HFFc6 (cell line): ENCODE results near the gene NPL. TPM values are rescaled to one million over a fixed set of nuclear protein-coding genes. Genes with fewer than 3 reads are reported as not detected.

ENCODE experiments used
- DNase-seq: peaks from one replicate; pipeline ENCODE4 v3.0.0-alpha.2; 2018
- H3K27ac Mint-ChIP-seq: 2 replicates; pipeline ENCODE4 v1.8.0; 2020; ENCODE audit warnings: mild to moderate bottlenecking, mixed read lengths
- H3K27me3 Mint-ChIP-seq: 2 replicates; pipeline ENCODE4 v1.8.0; 2021; ENCODE audit warnings: mild to moderate bottlenecking, moderate library complexity, mixed read lengths; ENCODE audit not compliant: insufficient read depth
- H3K36me3 Mint-ChIP-seq: 2 replicates; pipeline ENCODE4 v1.8.0; 2021; ENCODE audit warnings: low read depth, mixed read lengths
- H3K4me1 Mint-ChIP-seq: 2 replicates; pipeline ENCODE4 v1.8.0; 2020; ENCODE audit warnings: low read depth, mixed read lengths
- H3K4me3 Mint-ChIP-seq: 2 replicates; pipeline ENCODE4 v1.8.0; 2020; ENCODE audit warnings: mild to moderate bottlenecking, moderate library complexity, mixed read lengths
- H3K9me3 Mint-ChIP-seq: 2 replicates; pipeline ENCODE4 v1.8.0; 2020; ENCODE audit warnings: mild to moderate bottlenecking, mixed read lengths
- total RNA-seq, 6 experiments: library from RNA; stranded (reverse); fragmentation: NEBNext Ultra II Directional; extraction: Animal tissue kit (Norgen Biotek cat#: 25700); gene quantifications; 2 replicates in 1 of 6; 3 replicates in 5 of 6; pipeline ENCODE4 v1.2.3, GENCODE V29; 2021
- TF ChIP-seq, protein P1 (sequence below): fragments of 200-600 bp; sonication (generic); IDR thresholded peaks from 2 replicates; pipeline ENCODE4 v1.5.0; 2021; ENCODE audit warnings: antibody characterized with exemption, mild to moderate bottlenecking

Gene NPL
- total RNA-seq, 6 experiments from 2014 or later = 1.2 to 2.0 (median 1.5) TPM

- Mint-ChIP-seq H3K9me3 (no peaks in the 10 kb centered on the region), H3K27ac (no peak overlapping the region), H3K4me3 (no peak overlapping the region), H3K4me1 (peaks cover 7% of the 10 kb centered on the region), H3K36me3 (no peaks in the 10 kb centered on the region), H3K27me3 (peaks cover 18% of the 10 kb centered on the region)
- DNase-seq = no peak
- TF ChIP-seq, protein P1, sequence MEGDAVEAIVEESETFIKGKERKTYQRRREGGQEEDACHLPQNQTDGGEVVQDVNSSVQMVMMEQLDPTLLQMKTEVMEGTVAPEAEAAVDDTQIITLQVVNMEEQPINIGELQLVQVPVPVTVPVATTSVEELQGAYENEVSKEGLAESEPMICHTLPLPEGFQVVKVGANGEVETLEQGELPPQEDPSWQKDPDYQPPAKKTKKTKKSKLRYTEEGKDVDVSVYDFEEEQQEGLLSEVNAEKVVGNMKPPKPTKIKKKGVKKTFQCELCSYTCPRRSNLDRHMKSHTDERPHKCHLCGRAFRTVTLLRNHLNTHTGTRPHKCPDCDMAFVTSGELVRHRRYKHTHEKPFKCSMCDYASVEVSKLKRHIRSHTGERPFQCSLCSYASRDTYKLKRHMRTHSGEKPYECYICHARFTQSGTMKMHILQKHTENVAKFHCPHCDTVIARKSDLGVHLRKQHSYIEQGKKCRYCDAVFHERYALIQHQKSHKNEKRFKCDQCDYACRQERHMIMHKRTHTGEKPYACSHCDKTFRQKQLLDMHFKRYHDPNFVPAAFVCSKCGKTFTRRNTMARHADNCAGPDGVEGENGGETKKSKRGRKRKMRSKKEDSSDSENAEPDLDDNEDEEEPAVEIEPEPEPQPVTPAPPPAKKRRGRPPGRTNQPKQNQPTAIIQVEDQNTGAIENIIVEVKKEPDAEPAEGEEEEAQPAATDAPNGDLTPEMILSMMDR = no peak
These were observed 25.4 kb upstream of the NPL start for GRCh38 chr1:182764029-182764727.

- no peak overlapping the region for H3K4me3 Mint-ChIP-seq
- TF ChIP-seq, protein P1 = no peak
- no peak overlapping the region for H3K27ac Mint-ChIP-seq
- DNase-seq = no peak
- peaks cover 7% of the 10 kb centered on the region for H3K4me1 Mint-ChIP-seq
- no peaks in the 10 kb centered on the region for H3K9me3 Mint-ChIP-seq
- H3K27me3 Mint-ChIP-seq = peaks cover 19% of the 10 kb centered on the region
- no peaks in the 10 kb centered on the region for H3K36me3 Mint-ChIP-seq
These were observed 24.2 kb upstream of the NPL start for GRCh38 chr1:182765391-182765790.

DNA sequence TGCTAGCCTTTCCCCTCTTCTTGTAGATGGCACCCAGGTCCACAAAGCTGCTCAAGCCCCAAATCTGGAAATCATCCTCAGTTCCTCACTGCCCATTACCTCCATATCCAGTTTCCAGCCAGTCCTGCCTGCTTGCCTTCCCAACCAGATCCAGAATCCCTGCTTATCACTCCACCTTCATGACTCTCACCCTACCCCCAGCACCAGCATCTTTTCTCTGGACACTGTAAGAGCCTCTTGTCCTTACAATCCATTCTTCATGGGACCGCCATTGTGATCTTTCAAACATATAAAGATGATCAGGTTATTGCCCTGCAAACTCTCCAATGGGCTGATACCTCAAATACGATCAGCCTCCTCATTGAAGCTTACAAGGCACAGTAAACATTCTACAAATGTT, 23.5 kb upstream of the NPL start:
- Mint-ChIP-seq H3K27ac (no peak overlapping the region), H3K4me1 (peaks cover 7% of the 10 kb centered on the region), H3K4me3 (no peak overlapping the region), H3K9me3 (no peaks in the 10 kb centered on the region), H3K36me3 (no peaks in the 10 kb centered on the region), H3K27me3 (peaks cover 19% of the 10 kb centered on the region)
- TF ChIP-seq, protein P1 = no peak
- no peak for DNase-seq

- Mint-ChIP-seq H3K4me3 (no peak overlapping the region), H3K9me3 (no peaks in the 10 kb centered on the region), H3K4me1 (peaks cover under 1% of the 10 kb centered on the region), H3K36me3 (no peaks in the 10 kb centered on the region), H3K27ac (no peak overlapping the region), H3K27me3 (peaks cover 21% of the 10 kb centered on the region)
- no peak for DNase-seq
- TF ChIP-seq, protein P1 = no peak
These were observed 22.5 kb upstream of the NPL start for GRCh38 chr1:182766881-182767645.

DNA sequence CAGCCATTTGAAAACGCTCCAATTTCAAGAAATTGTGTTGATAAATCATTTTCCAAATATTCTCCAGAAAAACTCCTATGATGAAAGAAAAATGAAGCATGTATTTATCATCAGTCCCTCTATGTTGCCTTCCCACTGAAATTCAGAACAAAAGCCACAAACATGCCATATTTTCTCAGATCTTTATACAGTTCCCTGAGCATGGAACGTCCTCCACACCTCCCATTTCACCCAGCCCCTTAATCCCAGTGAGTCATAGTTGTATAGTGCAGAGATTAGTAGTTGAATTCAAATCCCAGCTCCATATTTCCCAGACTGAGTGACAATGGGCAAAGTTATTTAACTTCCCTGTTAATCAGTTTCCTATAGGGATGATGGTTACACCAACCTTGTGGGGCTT, 20.6 kb upstream of the NPL start:
- H3K27me3 Mint-ChIP-seq = peaks cover 23% of the 10 kb centered on the region
- H3K9me3 Mint-ChIP-seq = no peaks in the 10 kb centered on the region
- no peak overlapping the region for H3K4me3 Mint-ChIP-seq
- no peaks in the 10 kb centered on the region; the same call in 1 of the 2 replicates for H3K4me1 Mint-ChIP-seq
- H3K36me3 Mint-ChIP-seq = no peaks in the 10 kb centered on the region
- H3K27ac Mint-ChIP-seq = no peak overlapping the region
- TF ChIP-seq, protein P1 = no peak
- no peak for DNase-seq
